Neural progenitor cell (in vitro differentiated cells): ENCODE data around the gene ATAD2B. TPM values are rescaled to one million over a fixed set of nuclear protein-coding genes. Genes with fewer than 3 reads are reported as not detected.

Experiments used
- DNase-seq: peaks from one replicate; pipeline ENCODE4 v3.0.0-alpha.2; 2016; ENCODE audit warnings: low spot score
- H2AFZ ChIP-seq: fragments of 200-600 bp; sonication (generic); replicated peaks from 2 replicates; pipeline ENCODE4 v1.6.1; 2016; ENCODE audit warnings: antibody characterized with exemption
- H3F3A ChIP-seq: fragments of 200-600 bp; sonication (generic); 2 replicates; pipeline ENCODE4 v1.6.1; 2016; ENCODE audit warnings: antibody characterized with exemption, low read depth
- H3K27ac ChIP-seq: fragments of 200-600 bp; sonication (generic); 2 replicates; pipeline ENCODE4 v1.5.1; 2016; ENCODE audit warnings: mild to moderate bottlenecking
- H3K27me3 ChIP-seq: fragments of 200-600 bp; sonication (generic); 2 replicates; pipeline ENCODE4 v1.6.1; 2016; ENCODE audit warnings: mild to moderate bottlenecking, moderate library complexity
- H3K36me3 ChIP-seq: fragments of 200-600 bp; sonication (generic); 2 replicates; pipeline ENCODE4 v1.5.1; 2016
- H3K4me1 ChIP-seq: fragments of 200-600 bp; sonication (generic); 2 replicates; pipeline ENCODE4 v1.6.1; 2016; ENCODE audit warnings: mixed run types
- H3K4me2 ChIP-seq: fragments of 200-600 bp; sonication (generic); 2 replicates; pipeline ENCODE4 v1.6.1; 2016
- H3K4me3 ChIP-seq: fragments of 200-600 bp; sonication (generic); 2 replicates; pipeline ENCODE4 v1.5.1; 2016
- H3K79me2 ChIP-seq: fragments of 200-600 bp; sonication (generic); 2 replicates; pipeline ENCODE4 v1.6.1; 2016; ENCODE audit warnings: low read depth
- H3K9ac ChIP-seq: fragments of 200-600 bp; sonication (generic); 2 replicates; pipeline ENCODE4 v1.6.1; 2016
- H3K9me3 ChIP-seq: fragments of 200-600 bp; sonication (generic); 2 replicates; pipeline ENCODE4 v1.5.1; 2016; ENCODE audit warnings: low read depth
- H4K20me1 ChIP-seq: fragments of 200-600 bp; sonication (generic); 2 replicates; pipeline ENCODE4 v1.6.1; 2016; ENCODE audit warnings: low read depth
- H3K27ac Mint-ChIP-seq: 3 replicates; pipeline ENCODE4 v1.8.0; 2021; ENCODE audit warnings: mixed read lengths
- H3K27me3 Mint-ChIP-seq: 2 replicates; pipeline ENCODE4 v1.8.0; 2022; ENCODE audit warnings: low read depth, mild to moderate bottlenecking, inconsistent platforms, moderate library complexity, mixed read lengths; ENCODE audit not compliant: insufficient read depth
- H3K36me3 Mint-ChIP-seq: 3 replicates; pipeline ENCODE4 v1.8.0; 2021; ENCODE audit warnings: mixed read lengths
- H3K4me1 Mint-ChIP-seq: 3 replicates; pipeline ENCODE4 v1.8.0; 2021; ENCODE audit warnings: mixed read lengths
- H3K4me3 Mint-ChIP-seq: 3 replicates; pipeline ENCODE4 v1.8.0; 2021; ENCODE audit warnings: mild to moderate bottlenecking, moderate library complexity, mixed read lengths
- H3K9me3 Mint-ChIP-seq: 3 replicates; pipeline ENCODE4 v1.8.0; 2020; ENCODE audit warnings: mixed read lengths
- EZH2 ChIP-seq: fragments of 200-600 bp; sonication (generic); IDR thresholded peaks from 2 replicates; pipeline ENCODE4 v1.6.1; 2017; ENCODE audit warnings: antibody characterized with exemption, mild to moderate bottlenecking, moderate library complexity
- EZH2phosphoT487 ChIP-seq: fragments of 200-600 bp; sonication (generic); IDR thresholded peaks from 2 replicates; pipeline ENCODE4 v1.6.1; 2017; ENCODE audit warnings: antibody characterized with exemption
- total RNA-seq: library from RNA; depleted of rRNA; stranded (reverse); fragments of >200 nt; gene quantifications from 2 replicates; pipeline ENCODE4 v1.2.3, GENCODE V29; 2015; ENCODE audit warnings: low replicate concordance
- TF ChIP-seq, protein P1 (sequence below): fragments of 200-600 bp; sonication (generic); IDR thresholded peaks from 2 replicates; pipeline ENCODE4 v1.5.1; 2017; ENCODE audit warnings: antibody characterized with exemption, mild to moderate bottlenecking

ATAD2B gene
- total RNA-seq, 1 donor from 2014 or later = 38.7 TPM

- no peak for DNase-seq
- Histone ChIP-seq H3K9me3 (no peaks in the 10 kb centered on the region), H3K27ac (no peak overlapping the region), H3F3A (peaks cover 14% of the 10 kb centered on the region), H3K9ac (no peak overlapping the region), H3K4me3 (no peak overlapping the region), H4K20me1 (peaks cover 27% of the 10 kb centered on the region), H3K4me1 (peaks cover 28% of the 10 kb centered on the region), H2AFZ (no peak overlapping the region), H3K79me2 (peaks cover 87% of the 10 kb centered on the region), H3K4me2 (no peak overlapping the region), H3K36me3 (no peaks in the 10 kb centered on the region), H3K27me3 (peaks cover 5% of the 10 kb centered on the region)
- H3K9me3 Mint-ChIP-seq = no peaks in the 10 kb centered on the region
- no peak overlapping the region for H3K27ac Mint-ChIP-seq
- H3K36me3 Mint-ChIP-seq = peaks cover 18% of the 10 kb centered on the region
- H3K4me1 Mint-ChIP-seq = peaks cover 27% of the 10 kb centered on the region
- no peaks in the 10 kb centered on the region for H3K27me3 Mint-ChIP-seq
- no peak overlapping the region for H3K4me3 Mint-ChIP-seq
- TF ChIP-seq EZH2 (no peak), EZH2phosphoT487 (no peak)
- TF ChIP-seq, protein P1, sequence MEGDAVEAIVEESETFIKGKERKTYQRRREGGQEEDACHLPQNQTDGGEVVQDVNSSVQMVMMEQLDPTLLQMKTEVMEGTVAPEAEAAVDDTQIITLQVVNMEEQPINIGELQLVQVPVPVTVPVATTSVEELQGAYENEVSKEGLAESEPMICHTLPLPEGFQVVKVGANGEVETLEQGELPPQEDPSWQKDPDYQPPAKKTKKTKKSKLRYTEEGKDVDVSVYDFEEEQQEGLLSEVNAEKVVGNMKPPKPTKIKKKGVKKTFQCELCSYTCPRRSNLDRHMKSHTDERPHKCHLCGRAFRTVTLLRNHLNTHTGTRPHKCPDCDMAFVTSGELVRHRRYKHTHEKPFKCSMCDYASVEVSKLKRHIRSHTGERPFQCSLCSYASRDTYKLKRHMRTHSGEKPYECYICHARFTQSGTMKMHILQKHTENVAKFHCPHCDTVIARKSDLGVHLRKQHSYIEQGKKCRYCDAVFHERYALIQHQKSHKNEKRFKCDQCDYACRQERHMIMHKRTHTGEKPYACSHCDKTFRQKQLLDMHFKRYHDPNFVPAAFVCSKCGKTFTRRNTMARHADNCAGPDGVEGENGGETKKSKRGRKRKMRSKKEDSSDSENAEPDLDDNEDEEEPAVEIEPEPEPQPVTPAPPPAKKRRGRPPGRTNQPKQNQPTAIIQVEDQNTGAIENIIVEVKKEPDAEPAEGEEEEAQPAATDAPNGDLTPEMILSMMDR = no peak
These were observed 17.6 kb upstream of the ATAD2B start for GRCh38 chr2:23944527-23944926.

DNA sequence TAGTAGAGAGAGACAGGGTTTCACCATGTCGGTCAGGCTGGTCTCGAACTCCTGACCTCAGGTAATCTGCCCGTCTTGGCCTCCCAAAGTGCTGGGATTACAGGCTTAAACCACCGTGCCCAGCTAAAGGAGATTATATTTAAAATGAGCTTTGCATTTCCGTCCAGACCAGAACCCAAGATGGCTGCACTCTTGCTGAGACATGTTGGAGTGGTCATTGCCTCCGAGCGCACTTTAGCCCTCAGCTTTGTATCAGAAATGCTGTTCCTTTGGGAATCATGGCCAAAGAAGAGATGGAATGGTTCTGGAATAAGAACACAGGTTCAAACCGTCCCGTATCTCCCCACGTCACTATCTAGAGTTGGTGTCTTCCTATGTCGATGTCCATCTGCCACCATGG, 16.7 kb upstream of the ATAD2B start:
- H3F3A ChIP-seq = peaks cover 23% of the 10 kb centered on the region
- H3K27ac Mint-ChIP-seq = no peak overlapping the region
- H3K27me3 ChIP-seq = peaks cover 13% of the 10 kb centered on the region
- no peak overlapping the region for H3K4me3 ChIP-seq
- no peak for TF ChIP-seq EZH2
- no peak for TF ChIP-seq EZH2phosphoT487
- TF ChIP-seq, protein P1 = no peak
- H4K20me1 ChIP-seq = peaks cover 30% of the 10 kb centered on the region
- DNase-seq = no peak
- H3K4me2 ChIP-seq = no peak overlapping the region
- H3K79me2 ChIP-seq = peaks cover 79% of the 10 kb centered on the region
- no peaks in the 10 kb centered on the region for H3K9me3 ChIP-seq
- H3K27me3 Mint-ChIP-seq = no peaks in the 10 kb centered on the region
- peaks cover 36% of the 10 kb centered on the region for H3K4me1 Mint-ChIP-seq
- no peak overlapping the region for H2AFZ ChIP-seq
- H3K36me3 ChIP-seq = no peaks in the 10 kb centered on the region
- H3K4me3 Mint-ChIP-seq = no peak overlapping the region
- peaks cover 28% of the 10 kb centered on the region for H3K4me1 ChIP-seq
- no peak overlapping the region for H3K27ac ChIP-seq
- H3K9me3 Mint-ChIP-seq = no peaks in the 10 kb centered on the region
- H3K9ac ChIP-seq = no peak overlapping the region
- H3K36me3 Mint-ChIP-seq = peaks cover 18% of the 10 kb centered on the region

DNA sequence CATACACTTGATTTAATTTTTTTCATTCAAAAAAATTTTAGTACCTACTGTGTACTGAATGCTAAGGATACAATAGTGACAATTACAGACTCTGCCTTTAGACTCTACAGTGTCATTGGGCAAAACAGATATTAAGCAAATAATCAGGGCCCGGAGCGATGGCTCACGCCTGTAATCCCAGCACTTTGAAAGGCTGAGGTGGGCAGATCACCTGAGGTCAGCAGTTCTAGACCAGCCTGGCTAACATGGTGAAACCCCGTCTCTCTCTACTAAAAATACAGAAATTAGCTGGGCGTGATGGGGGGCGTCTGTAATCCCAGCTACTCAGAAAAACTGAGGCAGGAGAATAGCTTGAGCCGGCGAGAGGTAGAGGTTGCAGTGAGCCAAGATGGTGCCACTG, 14.7 kb upstream of the ATAD2B start:
- Histone ChIP-seq H3K27me3 (peaks cover 15% of the 10 kb centered on the region), H3K4me2 (peak overlapping the region; percentile 93), H3K4me1 (peaks cover 28% of the 10 kb centered on the region), H4K20me1 (peaks cover 31% of the 10 kb centered on the region), H3K4me3 (peak overlapping the region; percentile 68), H3F3A (peaks cover 27% of the 10 kb centered on the region), H3K27ac (no peak overlapping the region), H3K9me3 (no peaks in the 10 kb centered on the region), H3K9ac (no peak overlapping the region), H3K79me2 (peaks cover 59% of the 10 kb centered on the region), H2AFZ (no peak overlapping the region), H3K36me3 (no peaks in the 10 kb centered on the region)
- H3K27me3 Mint-ChIP-seq = no peaks in the 10 kb centered on the region
- peaks cover 16% of the 10 kb centered on the region for H3K36me3 Mint-ChIP-seq
- no peak overlapping the region for H3K27ac Mint-ChIP-seq
- peak overlapping the region; percentile 46 for H3K4me3 Mint-ChIP-seq
- no peaks in the 10 kb centered on the region for H3K9me3 Mint-ChIP-seq
- peaks cover 38% of the 10 kb centered on the region for H3K4me1 Mint-ChIP-seq
- no peak for DNase-seq
- TF ChIP-seq EZH2phosphoT487 (no peak), EZH2 (no peak)
- TF ChIP-seq, protein P1 = no peak
